Measurements from ENCODE around the gene PTPRM. TPM values are rescaled to one million over a fixed set of nuclear protein-coding genes. Genes with fewer than 3 reads are reported as not detected.

PTPRM gene
- total and polyA plus RNA-seq, 2 donors (not counting 3 experiments of a cell fraction or from before 2014, with no cell fraction given) = 37.4 to 43.7 TPM

DNA sequence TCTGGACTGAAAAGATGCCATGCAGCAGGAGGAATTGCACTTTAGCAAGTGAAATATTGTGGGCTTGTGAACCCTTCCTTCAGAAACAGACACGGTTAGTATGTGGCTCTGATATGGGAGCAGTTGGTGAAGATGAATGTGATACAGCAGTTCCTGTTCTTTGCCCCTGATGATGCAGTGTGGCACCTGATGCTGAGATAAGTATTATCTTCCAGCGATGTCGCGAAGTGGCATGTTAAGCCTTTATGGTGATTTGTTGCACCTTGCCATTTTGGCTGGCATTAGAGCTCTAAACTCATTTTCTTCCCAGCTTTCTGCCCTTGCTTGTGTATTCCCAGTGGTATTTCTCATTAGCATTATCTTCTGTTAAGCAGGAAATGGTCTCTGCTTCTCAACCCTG lies 600.6 kb downstream of the PTPRM start:
- TF ChIP-seq MAX (IDR thresholded peaks at IDR 0.05; ENCODE audit: insufficient read depth, insufficient read length) (no peak), JUN (IDR thresholded peaks at IDR 0.05; ENCODE audit: borderline replicate concordance, insufficient read depth, insufficient read length, low read depth) (no peak), POLR2A (IDR thresholded peaks at IDR 0.05; ENCODE audit: low read depth, low read length) (no peak), MYC (IDR thresholded peaks at IDR 0.05; ENCODE audit: low read depth, low read length) (no peak), EZH2 (IDR thresholded peaks at IDR 0.05; ENCODE audit: borderline replicate concordance, low read depth, low read length, severe bottlenecking) (no peak), FOS (IDR thresholded peaks at IDR 0.05; ENCODE audit: borderline replicate concordance, insufficient read depth, low read length) (no peak), CTCF (IDR thresholded peaks at IDR 0.05; ENCODE audit: extremely low read depth in 1 of 2, insufficient read depth in 1 of 2, low read depth in 1 of 2, low read length in 2 of 2) (no peak)
- Histone ChIP-seq H3K27ac (ENCODE audit: insufficient read depth, low read depth, low read length) (no peak overlapping the region), H3K9me3 (replicated peaks; ENCODE audit: control insufficient read depth, insufficient read depth, low read length) (no peaks in the 10 kb centered on the region), H3K9ac (replicated peaks; ENCODE audit: extremely low read depth, insufficient read depth, low read length) (no peak overlapping the region), H2AFZ (ENCODE audit: low read depth, low read length) (no peak overlapping the region), H3K36me3 (ENCODE audit: control insufficient read depth in 2 of 2, extremely low read depth in 1 of 2, insufficient read depth in 2 of 2, low read length in 2 of 2) (no peaks in the 10 kb centered on the region), H3K79me2 (ENCODE audit: control insufficient read depth, insufficient read depth, low read length) (no peaks in the 10 kb centered on the region), H3K4me1 (ENCODE audit: control insufficient read depth, extremely low read depth, insufficient read depth, low read length) (no peaks in the 10 kb centered on the region), H3K27me3 (ENCODE audit: control insufficient read depth in 2 of 2, insufficient read depth in 2 of 2, low read length in 2 of 2) (no peaks in the 10 kb centered on the region), H4K20me1 (replicated peaks; ENCODE audit: control insufficient read depth, extremely low read depth, insufficient read depth, low read length) (no peaks in the 10 kb centered on the region), H3K4me3 (replicated peaks in 1 of 3; ENCODE audit: insufficient read depth in 1 of 3, low read depth in 1 of 3, low read length in 3 of 3) (no peak overlapping the region), H3K9me1 (replicated peaks; ENCODE audit: control insufficient read depth, extremely low read depth, insufficient read depth, low read length) (no peaks in the 10 kb centered on the region), H3K4me2 (ENCODE audit: insufficient read depth, low read length) (no peak overlapping the region)
- no TSS peak for BruUV-seq (replicated peaks)
- no peak for FAIRE-seq
- ChIA-PET POLR2A (no interaction called here), CTCF (no interaction called here)
- DNase-seq (ENCODE audit: low read depth, low spot score) = no peak
- dilution Hi-C loops (cut with MboI; ENCODE audit: extremely low pct_ligation_motif_present, low sequenced_read_pairs) (no loop called here), intact Hi-C loops (cut with micrococcal nuclease) (no loop called here)

All from endothelial cell of umbilical vein (primary cell).